GM21367 (cell line): ENCODE data around the gene PAOX.
A peak's percentile ranks its signal among the peaks of the same experiment; 100 is the strongest.

Experiments
- ATAC-seq: cut with Tn5 transposase; IDR thresholded peaks from one replicate; pipeline ENCODE4 v1.9.1; 2021; ENCODE audit not compliant: unreplicated experiment

The PAOX gene

GRCh38 chr10:133379152-133379800, at the start of gene PAOX:
TSS of gene PAOX (plus strand) at chr10:133379262. CDS start at chr10:133379317, 55 bp downstream.
- ATAC-seq, result peak; percentile 54

GRCh38 chr10:133329491-133330202, 49.4 kb upstream of the PAOX start:
- ATAC-seq, result peak; percentile 88

- no peak for ATAC-seq
Measured at GRCh38 chr10:133332936-133333699, 45.9 kb upstream of the PAOX start.

GRCh38 chr10:133334503-133335245, 44.4 kb upstream of the PAOX start:
- ATAC-seq, result no peak

- no peak for ATAC-seq
Measured at GRCh38 chr10:133335246-133336117, 43.6 kb upstream of the PAOX start.

GRCh38 chr10:133336118-133336576, 42.9 kb upstream of the PAOX start:
- ATAC-seq, result no peak

- ATAC-seq, result no peak
Measured at GRCh38 chr10:133336577-133337369, 42.3 kb upstream of the PAOX start, which contains the start of gene CALY. TSS of gene CALY (minus strand) at chr10:133336896. CDS start at chr10:133328989, 7,907 bp downstream.

GRCh38 chr10:133337370-133337725, 41.7 kb upstream of the PAOX start:
- ATAC-seq, result no peak

- ATAC-seq, result no peak
Measured at GRCh38 chr10:133338080-133339071, 40.7 kb upstream of the PAOX start.

- ATAC-seq, result no peak
Measured at GRCh38 chr10:133339708-133340380, 39.2 kb upstream of the PAOX start.

GRCh38 chr10:133341983-133342382, 37.1 kb upstream of the PAOX start:
- ATAC-seq, result no peak

- no peak for ATAC-seq
Measured at GRCh38 chr10:133342942-133343341, 36.1 kb upstream of the PAOX start.

GRCh38 chr10:133343558-133343957, 35.5 kb upstream of the PAOX start:
- no peak for ATAC-seq

- no peak for ATAC-seq
Measured at GRCh38 chr10:133344236-133344635, 34.8 kb upstream of the PAOX start.

GRCh38 chr10:133346413-133346812, 32.6 kb upstream of the PAOX start:
- ATAC-seq, result no peak

GRCh38 chr10:133347710-133348517, 31.1 kb upstream of the PAOX start:
- ATAC-seq, result no peak

GRCh38 chr10:133349160-133349568, 29.9 kb upstream of the PAOX start:
- ATAC-seq, result no peak
